B cell (primary cell): ENCODE data around the gene PKM. TPM values are rescaled to one million over a fixed set of nuclear protein-coding genes. Genes with fewer than 3 reads are reported as not detected.

Source experiments
- ATAC-seq: fragments of 200-7000 bp; cut with Tn5 transposase; one replicate; pipeline ENCODE4 v1.10.0; 2021; ENCODE audit warnings: low read depth, mild to moderate bottlenecking, moderate number of reproducible peaks, moderate library complexity
- CTCF ChIA-PET: fragments of 350-600 bp; sonication (Branson Sonifier 250); formaldehyde crosslinking; loops from one replicate; lab custom pipeline; 2021; ENCODE audit warnings: antibody characterized with exemption, inconsistent platforms; lab: Charles Lee
- POLR2A ChIA-PET: fragments of 350-600 bp; sonication (Branson Sonifier 250); formaldehyde crosslinking; loops from one replicate; lab custom pipeline; 2021; ENCODE audit warnings: antibody characterized with exemption; lab: Charles Lee
- DNase-seq: peaks from one replicate; pipeline ENCODE4 v3.0.0; 2013
- H2AFZ ChIP-seq: 2 replicates; pipeline ENCODE4 v1.6.1; 2012; ENCODE audit warnings: mild to moderate bottlenecking, low read depth, low read length; ENCODE audit not compliant: insufficient read depth, poor library complexity, severe bottlenecking
- H3K27ac ChIP-seq, 2 donors: 1 replicate in 1 of 2; 2 replicates in 1 of 2; pipeline ENCODE4 v1.5.1; 2012 to 2013; ENCODE audit warnings: low read length in 2 of 2, mild to moderate bottlenecking in 2 of 2, moderate library complexity in 1 of 2
- H3K27me3 ChIP-seq, 4 experiments: fragments of 200-600 bp in 1 of 4; sonication (generic) in 1 of 4; replicated peaks in 1 of 4; 1 replicate in 2 of 4; 2 replicates in 2 of 4; pipeline versions ENCODE4 v1.6.1 to v1.7.0; 2013 to 2016; ENCODE audit warnings: low read length in 3 of 4, mild to moderate bottlenecking in 2 of 4, mixed read lengths in 1 of 4, moderate library complexity in 1 of 4; ENCODE audit not compliant: insufficient read depth in 4 of 4, control insufficient read depth in 3 of 4; ENCODE audit errors: control extremely low read depth in 1 of 4
- H3K36me3 ChIP-seq, 2 experiments: replicated peaks in 1 of 2; 1 replicate in 1 of 2; 2 replicates in 1 of 2; pipeline versions ENCODE4 v1.6.1 to v1.7.1; 2013; ENCODE audit warnings: low read length in 1 of 2; ENCODE audit not compliant: insufficient read depth in 2 of 2, control insufficient read depth in 1 of 2; ENCODE audit errors: control extremely low read depth in 1 of 2, extremely low read depth in 1 of 2
- H3K4me1 ChIP-seq, 2 donors: fragments of 200-600 bp in 1 of 2; sonication (generic) in 1 of 2; 1 replicate in 1 of 2; 2 replicates in 1 of 2; pipeline versions ENCODE4 v1.5.1 to v1.6.1; 2013 to 2017; ENCODE audit warnings: low read length in 2 of 2; ENCODE audit not compliant: control insufficient read depth in 2 of 2, insufficient read depth in 2 of 2
- H3K4me2 ChIP-seq: replicated peaks from 2 replicates; pipeline ENCODE3; 2012; ENCODE audit warnings: mild to moderate bottlenecking, low read depth, low read length; ENCODE audit not compliant: poor library complexity, severe bottlenecking
- H3K4me3 ChIP-seq, 5 experiments: fragments of 200-600 bp in 1 of 5; sonication (generic) in 1 of 5; 1 replicate in 3 of 5; 2 replicates in 2 of 5; pipeline versions ENCODE4 v1.5.1 to v1.7.0; 2011 to 2016; ENCODE audit warnings: low read length in 4 of 5, mild to moderate bottlenecking in 4 of 5, low read depth in 2 of 5, control low read depth in 1 of 5, moderate library complexity in 1 of 5; ENCODE audit not compliant: insufficient read depth in 1 of 5; ENCODE audit errors: control extremely low read depth in 1 of 5, extremely low read depth in 1 of 5
- H3K79me2 ChIP-seq: fragments of 200-600 bp; sonication (generic); one replicate; pipeline ENCODE4 v1.6.0; 2016; ENCODE audit warnings: low read length; ENCODE audit not compliant: control insufficient read depth, insufficient read depth
- H3K9ac ChIP-seq: fragments of 200-600 bp; sonication (generic); 2 replicates; pipeline ENCODE4 v1.6.1; 2017; ENCODE audit warnings: mild to moderate bottlenecking, low read length, moderate library complexity
- H3K9me3 ChIP-seq, 3 donors: one replicate each; pipeline versions ENCODE4 v1.6.1 to v1.7.1; 2013; ENCODE audit warnings: low read length in 2 of 3; ENCODE audit not compliant: control insufficient read depth in 2 of 3, insufficient read depth in 1 of 3; ENCODE audit errors: control extremely low read depth in 1 of 3
- H4K20me1 ChIP-seq: 2 replicates; pipeline ENCODE4 v1.6.0; 2012; ENCODE audit warnings: mild to moderate bottlenecking, low read length; ENCODE audit not compliant: insufficient read depth, control insufficient read depth, poor library complexity, severe bottlenecking
- H3K27ac Mint-ChIP-seq: one replicate; pipeline ENCODE4 v1.8.0; 2021; ENCODE audit warnings: mixed read lengths
- H3K27me3 Mint-ChIP-seq: one replicate; pipeline ENCODE4 v1.8.0; 2021; ENCODE audit warnings: mixed read lengths
- H3K4me1 Mint-ChIP-seq: one replicate; pipeline ENCODE4 v1.8.0; 2021; ENCODE audit warnings: mixed read lengths
- H3K4me3 Mint-ChIP-seq: one replicate; pipeline ENCODE4 v1.8.0; 2021; ENCODE audit warnings: mixed read lengths
- H3K9me3 Mint-ChIP-seq: one replicate; pipeline ENCODE4 v1.8.0; 2022; ENCODE audit warnings: mixed read lengths; ENCODE audit not compliant: insufficient read depth
- EZH2 ChIP-seq: IDR thresholded peaks from 2 replicates; pipeline ENCODE4 v1.6.1; 2012; ENCODE audit warnings: borderline replicate concordance, low read depth, mild to moderate bottlenecking, moderate library complexity, low read length; ENCODE audit not compliant: insufficient read depth, poor library complexity, severe bottlenecking
- WGBS: methylation state at CpG from one replicate; pipeline ENCODE4 v1.1.5; 2013; ENCODE audit warnings: missing lambda C conversion rate; ENCODE audit not compliant: insufficient coverage; 5-methylcytosine and 5-hydroxymethylcytosine counted together
- intact Hi-C: fragments of 100-400 bp; cut with micrococcal nuclease; formaldehyde crosslinking; loops from one replicate; pipeline ENCODE4 v1.10.0; 2022
- polyA plus RNA-seq: library from polyadenylated mRNA; depleted of rRNA; stranded (reverse); fragments of >200 nt; gene quantifications from 2 replicates; pipeline ENCODE4 v1.2.3, GENCODE V29; 2012
- total RNA-seq, 2 donors: library from RNA; stranded (reverse); fragments of 120-200 nt in 1 of 2; gene quantifications; 1 replicate in 1 of 2; 2 replicates in 1 of 2; pipeline versions ENCODE4 v1.2.3 to v1.2.4, GENCODE V29; 2013 to 2022
- TF ChIP-seq, protein P1 (sequence below): fragments of 200-600 bp; IDR thresholded peaks from one replicate; pipeline ENCODE4 v1.8.0; 2022; ENCODE audit warnings: antibody characterized with exemption, mild to moderate bottlenecking

Gene PKM
- total and polyA plus RNA-seq, 2 donors (not counting 1 experiment from before 2014, with no cell fraction given) = 179 to 323 TPM

GRCh38 chr15:72153269-72154000 is 77.6 kb downstream of the PKM start:
- Histone ChIP-seq H3K27ac (no peak overlapping the region), H2AFZ (no peak overlapping the region), H3K36me3 (no peaks in the 10 kb centered on the region), H3K9me3 (no peaks in the 10 kb centered on the region), H4K20me1 (no peaks in the 10 kb centered on the region), H3K4me1 (peaks cover 0 to 5% of the 10 kb centered on the region in 2 donors), H3K79me2 (no peaks in the 10 kb centered on the region), H3K4me2 (no peak overlapping the region), H3K4me3 (no peak overlapping the region), H3K9ac (no peak overlapping the region), H3K27me3 (peaks cover 0 to 7% (median 0%) of the 10 kb centered on the region in 4 experiments)
- DNase-seq (no peak), ATAC-seq (no peak)
- intact Hi-C loops = loop anchor here (10.0 kb wide), 2 partner anchors 109 to 289 kb away; no protein-coding TSS in a partner anchor
- ChIA-PET POLR2A (no interaction called here), CTCF (interaction anchor here (0.5 to 3.3 kb wide), 14 partner anchors 12 to 721 kb away, joined by 3 to 25 read pairs (median 3); no protein-coding TSS in a partner anchor)
- TF ChIP-seq EZH2 = no peak
- TF ChIP-seq, protein P1, sequence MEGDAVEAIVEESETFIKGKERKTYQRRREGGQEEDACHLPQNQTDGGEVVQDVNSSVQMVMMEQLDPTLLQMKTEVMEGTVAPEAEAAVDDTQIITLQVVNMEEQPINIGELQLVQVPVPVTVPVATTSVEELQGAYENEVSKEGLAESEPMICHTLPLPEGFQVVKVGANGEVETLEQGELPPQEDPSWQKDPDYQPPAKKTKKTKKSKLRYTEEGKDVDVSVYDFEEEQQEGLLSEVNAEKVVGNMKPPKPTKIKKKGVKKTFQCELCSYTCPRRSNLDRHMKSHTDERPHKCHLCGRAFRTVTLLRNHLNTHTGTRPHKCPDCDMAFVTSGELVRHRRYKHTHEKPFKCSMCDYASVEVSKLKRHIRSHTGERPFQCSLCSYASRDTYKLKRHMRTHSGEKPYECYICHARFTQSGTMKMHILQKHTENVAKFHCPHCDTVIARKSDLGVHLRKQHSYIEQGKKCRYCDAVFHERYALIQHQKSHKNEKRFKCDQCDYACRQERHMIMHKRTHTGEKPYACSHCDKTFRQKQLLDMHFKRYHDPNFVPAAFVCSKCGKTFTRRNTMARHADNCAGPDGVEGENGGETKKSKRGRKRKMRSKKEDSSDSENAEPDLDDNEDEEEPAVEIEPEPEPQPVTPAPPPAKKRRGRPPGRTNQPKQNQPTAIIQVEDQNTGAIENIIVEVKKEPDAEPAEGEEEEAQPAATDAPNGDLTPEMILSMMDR = no peak
- WGBS = 100% methylated on average over 1 of the region's 5 CpGs
- H3K9me3 Mint-ChIP-seq = no peaks in the 10 kb centered on the region
- H3K27ac Mint-ChIP-seq = no peak overlapping the region
- peaks cover 9% of the 10 kb centered on the region for H3K4me1 Mint-ChIP-seq
- H3K27me3 Mint-ChIP-seq = no peaks in the 10 kb centered on the region
- H3K4me3 Mint-ChIP-seq = no peak overlapping the region

Other genes starting within 250 kb of the PKM start
- gene MYO9A, start 113.0 kb downstream of the PKM start, total RNA-seq = 66.1 and 75.5 TPM in 2 replicates
- gene MYO9A, start 113.0 kb downstream of the PKM start, polyA plus RNA-seq = 6.2 and 7.1 TPM in 2 replicates
- gene SENP8, start 112.8 kb downstream of the PKM start, total RNA-seq = 0.41 and 0.62 TPM in 2 replicates
- gene SENP8, start 112.8 kb downstream of the PKM start, polyA plus RNA-seq = 0.07 and 0.69 TPM in 2 replicates
- not detected in 2 replicates for gene GRAMD2A, start 33.4 kb downstream of the PKM start, total RNA-seq
- not detected in 2 replicates for gene GRAMD2A, start 33.4 kb downstream of the PKM start, polyA plus RNA-seq
- gene PARP6, start 41.4 kb upstream of the PKM start, total RNA-seq = 118 and 130 TPM in 2 replicates
- 134 and 138 TPM in 2 replicates for gene PARP6, start 41.4 kb upstream of the PKM start, polyA plus RNA-seq
- 4.3 and 5.3 TPM in 2 replicates for gene CELF6, start 89.0 kb upstream of the PKM start, total RNA-seq
- gene CELF6, start 89.0 kb upstream of the PKM start, polyA plus RNA-seq = 8.5 and 13.0 TPM in 2 replicates
- gene HEXA, start 144.8 kb upstream of the PKM start, total RNA-seq = 151 and 154 TPM in 2 replicates
- 182 and 186 TPM in 2 replicates for gene HEXA, start 144.8 kb upstream of the PKM start, polyA plus RNA-seq
- gene TMEM202, start 167.1 kb upstream of the PKM start, total RNA-seq = not detected in 2 replicates
- gene TMEM202, start 167.1 kb upstream of the PKM start, polyA plus RNA-seq = not detected in 2 replicates
- 199 and 227 TPM in 2 replicates for gene ARIH1, start 243.1 kb upstream of the PKM start, total RNA-seq
- gene ARIH1, start 243.1 kb upstream of the PKM start, polyA plus RNA-seq = 27.9 and 45.1 TPM in 2 replicates